DMS53 treated with DMSO at 0.1 percent for 48 hours (cell line): ENCODE data around the gene VAT1L.

ENCODE experiments used
- DNase-seq: peaks from one replicate; lab custom pipeline; 2025; ENCODE audit not compliant: unreplicated experiment; lab: John Stamatoyannopoulos, UW

Gene VAT1L

DNA sequence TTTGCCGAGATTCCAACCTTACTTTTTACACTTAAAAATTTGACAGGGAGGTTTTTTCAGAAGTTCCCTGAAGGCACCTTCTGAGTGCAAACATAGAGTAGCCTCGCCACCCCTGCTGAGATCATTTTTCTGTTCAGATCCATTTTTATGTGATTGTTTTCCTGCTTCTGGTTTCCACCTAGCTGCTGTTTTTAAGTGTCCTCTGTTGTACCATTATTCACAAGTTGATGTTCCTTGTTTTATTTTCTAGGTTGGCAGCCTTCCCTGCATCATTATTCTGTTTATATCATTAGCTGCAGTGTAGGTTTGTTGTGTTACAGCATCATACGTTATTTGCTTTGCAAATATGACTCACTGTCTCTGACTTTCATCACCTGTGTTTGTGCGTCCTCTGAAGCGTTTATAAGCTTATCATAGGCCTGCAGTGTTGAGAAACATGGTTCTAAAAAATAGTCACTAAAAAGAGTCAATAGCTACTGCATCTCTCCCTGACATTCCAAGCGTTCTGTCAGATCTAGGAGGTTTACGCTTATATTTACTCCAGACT is 117.1 kb downstream of the VAT1L start:
- DNase-seq = peak; percentile 3

DNA sequence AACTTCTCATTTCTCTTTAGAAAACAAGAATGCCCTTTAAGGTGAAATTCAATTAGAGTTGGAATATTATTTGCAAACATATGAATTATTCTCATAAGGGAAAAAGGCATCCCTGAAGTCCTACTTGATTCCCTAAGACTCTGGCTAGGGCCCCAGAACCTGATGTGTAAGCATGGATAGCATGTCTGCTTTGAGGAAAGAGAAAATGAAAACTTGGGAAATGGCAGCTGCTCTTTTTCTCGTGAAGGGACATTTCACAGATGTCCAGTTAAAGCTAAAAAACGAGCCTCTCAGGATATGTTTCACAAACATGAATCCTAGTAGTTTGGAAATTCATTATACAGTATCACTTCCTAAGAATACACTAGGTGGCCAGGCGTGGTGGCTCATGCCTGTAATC is 121.7 kb downstream of the VAT1L start:
- no peak for DNase-seq

DNA sequence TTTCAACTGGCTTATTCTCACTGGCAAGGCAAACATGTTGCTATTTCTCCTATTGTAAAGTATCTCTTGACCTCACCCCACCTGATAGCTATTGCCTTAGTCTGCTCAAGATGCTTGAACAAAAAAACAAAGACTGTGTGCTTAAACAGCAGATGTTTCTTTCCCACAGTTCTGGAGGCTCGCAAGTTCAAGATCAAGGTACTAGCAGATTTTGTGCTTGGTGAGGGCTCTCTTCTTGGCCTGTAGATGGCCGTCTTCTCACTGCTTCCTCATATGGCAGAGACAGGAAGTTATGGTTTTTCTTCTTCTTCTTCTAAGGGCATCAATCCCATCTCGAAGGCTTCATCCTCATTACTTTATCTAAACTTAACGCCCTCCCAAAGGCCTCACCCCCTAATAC is 124.3 kb downstream of the VAT1L start:
- DNase-seq = no peak

DNA sequence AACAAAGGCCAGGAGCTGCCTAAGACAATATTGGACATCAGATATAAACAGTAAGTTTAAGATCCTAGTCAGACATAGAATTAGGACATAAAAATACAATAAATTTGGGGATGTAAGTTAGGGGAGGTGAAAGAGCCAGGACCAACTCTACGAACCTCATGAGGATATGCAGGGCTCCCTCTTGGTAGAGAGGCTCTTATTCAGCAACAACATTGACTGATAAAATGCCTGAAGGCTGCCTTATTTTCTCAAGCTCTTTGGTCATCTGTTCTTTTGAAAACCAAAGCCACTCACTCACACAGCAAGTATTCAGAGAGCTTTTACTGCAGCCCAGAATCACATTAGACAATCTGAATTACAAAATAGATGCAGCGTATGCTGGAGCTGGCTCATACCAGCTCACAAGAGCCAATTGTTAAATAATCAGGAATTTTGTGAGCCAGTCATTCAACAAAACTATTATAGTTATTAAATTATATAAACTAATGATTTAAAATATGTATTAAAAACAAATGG is 125.4 kb downstream of the VAT1L start:
- no peak for DNase-seq

DNA sequence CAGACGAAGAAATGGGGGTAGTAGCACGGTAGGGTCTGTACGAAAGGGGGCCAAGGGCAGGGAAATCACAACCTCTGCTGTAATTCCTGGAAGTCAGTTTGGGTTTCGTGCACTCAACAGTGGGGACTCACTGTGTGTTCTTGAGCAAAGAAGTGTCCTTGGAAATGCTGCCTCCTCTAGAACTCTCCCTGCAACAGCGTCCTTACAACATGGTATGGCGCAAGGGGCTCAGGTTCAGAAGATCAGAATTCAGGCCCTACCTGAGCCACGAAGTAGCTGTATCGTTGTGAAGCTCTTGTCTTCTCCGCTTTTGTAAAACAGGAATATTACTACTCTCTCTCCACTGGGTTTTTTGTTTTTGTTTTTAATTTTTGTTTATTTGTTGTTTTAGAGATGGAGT is 127.7 kb downstream of the VAT1L start:
- no peak for DNase-seq

DNA sequence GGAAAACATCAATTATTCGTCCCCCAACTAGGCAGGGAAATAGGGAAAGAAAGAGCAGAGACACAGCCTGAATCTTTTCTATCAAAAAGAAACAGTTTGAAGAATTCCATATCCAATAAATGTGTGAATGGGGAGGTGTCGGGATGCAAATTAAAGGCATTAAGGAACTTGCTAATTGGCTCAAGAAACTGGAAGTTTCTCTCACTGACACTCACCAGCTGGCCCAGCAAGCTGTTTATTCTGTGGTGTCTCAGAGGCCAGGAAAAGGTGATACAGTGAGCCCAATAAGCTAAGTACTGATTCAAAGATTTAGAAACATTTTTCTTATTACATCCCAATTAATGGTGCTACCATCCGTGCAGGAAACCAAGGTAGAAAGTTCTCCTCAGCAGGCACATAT is 129.6 kb downstream of the VAT1L start:
- no peak for DNase-seq

DNA sequence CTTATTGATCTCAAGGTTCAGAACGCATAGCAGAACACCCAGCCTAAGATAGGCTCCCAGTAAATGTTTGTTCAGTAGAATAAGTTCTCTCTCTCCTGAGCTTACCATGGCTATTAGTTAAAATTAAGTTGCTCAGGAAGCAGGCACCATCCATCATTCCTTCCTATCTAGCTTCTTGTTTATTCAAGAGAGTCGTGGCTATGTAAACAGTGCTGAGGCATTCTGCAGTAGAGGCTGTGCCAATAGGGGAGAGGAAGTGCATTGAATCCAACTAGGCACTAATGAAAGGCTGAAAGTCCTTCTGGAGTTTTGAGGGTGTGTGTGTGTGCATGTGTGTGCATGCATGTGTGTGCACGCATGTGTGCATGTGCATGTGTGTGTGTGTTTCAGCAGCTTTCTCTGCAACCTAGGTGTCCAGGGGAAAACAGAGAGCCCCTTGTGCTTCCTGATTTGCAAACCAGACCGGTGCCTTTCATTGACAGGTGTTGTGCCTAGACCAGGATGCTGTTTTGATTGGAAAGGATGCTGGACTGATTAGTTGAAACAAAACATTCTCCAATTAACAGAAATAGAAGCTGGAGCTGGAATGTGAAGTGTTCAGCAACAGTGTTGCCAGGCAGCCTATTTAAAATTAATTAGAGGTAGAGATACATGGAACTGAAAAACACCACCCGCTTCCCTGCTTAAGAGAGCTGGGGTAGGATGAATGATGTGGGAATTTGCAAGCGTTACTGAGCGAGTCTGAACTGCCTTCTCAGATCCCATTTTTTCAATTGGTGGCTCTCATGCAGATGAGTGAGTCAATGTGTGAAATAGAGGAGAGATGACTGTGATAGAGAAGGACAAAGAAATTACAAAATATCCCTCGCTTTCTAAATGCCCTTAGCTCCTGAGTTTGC is 130.7 kb downstream of the VAT1L start:
- no peak for DNase-seq

DNA sequence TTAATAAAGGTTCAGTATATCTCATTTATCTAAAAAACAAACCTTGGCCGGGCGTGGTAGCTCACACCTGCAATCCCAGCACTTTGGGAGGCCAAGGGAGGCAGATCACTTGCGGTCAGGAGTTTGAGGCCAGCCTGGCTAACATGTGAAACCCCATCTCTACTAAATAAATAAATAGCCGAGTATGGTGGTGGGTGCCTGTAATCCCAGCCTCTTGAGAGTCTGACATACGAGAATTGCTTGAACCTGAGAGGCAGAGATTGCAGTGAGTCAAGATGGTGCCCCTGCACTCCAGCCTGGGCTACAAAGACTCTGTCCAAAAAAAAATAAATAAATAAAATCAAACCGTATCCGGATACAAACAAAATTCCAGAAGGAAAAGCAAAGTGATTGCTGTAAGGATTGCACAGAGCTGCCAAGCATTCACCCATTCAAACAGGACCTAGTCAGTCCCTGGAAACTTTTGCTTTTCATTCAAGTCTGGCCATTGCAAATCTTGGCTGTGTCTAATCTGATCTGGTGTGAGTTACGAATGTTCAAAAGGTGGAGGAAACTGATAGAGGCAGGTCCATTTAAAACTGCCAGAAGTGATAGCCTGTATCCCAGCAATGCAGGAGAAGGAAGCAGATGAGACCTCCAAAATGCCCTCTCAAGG is 131.5 kb downstream of the VAT1L start:
- no peak for DNase-seq

DNA sequence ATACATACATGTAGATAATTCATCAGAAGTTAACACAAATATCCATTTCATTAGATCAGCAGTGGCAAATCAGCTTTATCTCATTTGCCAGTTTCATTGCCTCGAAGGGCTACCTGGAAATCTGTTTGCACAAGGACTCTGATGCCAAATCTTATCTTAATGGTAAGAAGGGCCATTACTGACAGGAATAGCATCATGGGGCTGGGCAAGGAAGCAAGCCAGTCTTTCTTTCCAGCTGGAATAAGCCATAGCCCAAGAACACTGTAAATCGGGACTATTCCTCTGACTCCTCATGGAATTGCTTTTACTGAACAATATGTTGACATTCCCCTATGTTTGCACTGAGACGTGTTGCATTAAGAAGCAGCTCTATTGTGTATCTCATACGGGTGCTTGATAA is 132.6 kb downstream of the VAT1L start:
- DNase-seq = no peak

DNA sequence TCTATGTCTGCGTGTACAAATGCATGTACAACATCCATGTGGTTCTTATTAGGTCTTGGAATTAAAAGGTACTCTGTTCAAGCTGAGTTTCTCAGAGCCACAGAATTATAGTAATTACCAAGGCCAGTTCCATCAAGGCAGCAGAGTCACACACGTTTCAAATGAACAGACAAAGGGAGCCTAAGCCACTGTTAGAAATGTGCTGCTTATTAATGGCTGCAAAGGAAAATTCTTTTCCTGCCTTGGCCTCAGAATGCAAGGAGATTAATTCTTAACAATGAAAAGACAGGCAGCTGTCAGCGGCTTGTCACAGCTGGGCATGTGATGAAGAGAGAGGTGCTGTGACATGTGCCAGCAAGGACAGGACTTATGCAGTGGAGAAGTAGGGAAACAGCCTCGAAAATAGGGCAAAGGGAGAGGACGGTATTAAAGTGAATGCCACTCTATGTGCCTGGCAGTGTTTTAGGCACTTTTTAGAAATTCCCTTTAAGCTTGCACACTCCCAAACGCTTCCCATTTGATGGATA is 133.9 kb downstream of the VAT1L start:
- no peak for DNase-seq

DNA sequence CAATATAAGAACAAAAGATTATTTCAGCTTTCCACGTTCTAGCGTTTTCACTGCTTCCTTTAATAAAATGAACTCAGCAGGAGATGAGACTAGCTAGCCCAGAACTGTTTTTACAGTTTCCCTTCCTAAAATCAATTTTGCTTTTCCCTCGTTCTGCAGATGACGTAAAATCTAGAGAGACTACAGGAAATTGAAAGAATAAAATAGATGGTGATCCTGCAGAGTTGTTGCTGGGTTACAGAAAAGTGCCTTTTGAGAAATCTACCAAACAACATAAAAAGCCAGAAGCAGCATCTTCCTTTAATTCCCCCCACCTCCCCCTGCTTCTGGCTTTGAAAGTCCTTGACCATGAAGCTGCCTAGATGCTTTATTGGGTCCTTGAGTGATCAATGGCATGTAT is 137.2 kb downstream of the VAT1L start:
- no peak for DNase-seq

DNA sequence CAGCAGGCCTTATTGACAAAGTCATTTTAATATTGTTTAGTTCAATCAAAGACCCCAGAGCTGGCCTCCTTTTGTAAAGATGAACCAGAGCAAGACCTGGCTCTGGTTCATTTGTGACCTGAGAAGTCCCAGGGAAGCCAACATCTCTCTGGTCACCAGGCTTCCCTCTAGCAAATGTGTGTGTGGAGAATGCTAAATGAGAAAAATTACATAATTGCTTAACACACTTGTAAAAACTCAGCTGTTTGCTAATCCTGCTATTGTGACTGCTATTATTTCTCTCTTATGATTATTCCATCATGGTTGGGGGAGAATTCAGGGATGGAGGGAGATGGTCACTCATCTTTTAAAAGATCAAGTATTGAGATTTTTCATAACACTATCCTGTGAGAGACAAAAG is 139.7 kb downstream of the VAT1L start:
- DNase-seq = no peak

DNA sequence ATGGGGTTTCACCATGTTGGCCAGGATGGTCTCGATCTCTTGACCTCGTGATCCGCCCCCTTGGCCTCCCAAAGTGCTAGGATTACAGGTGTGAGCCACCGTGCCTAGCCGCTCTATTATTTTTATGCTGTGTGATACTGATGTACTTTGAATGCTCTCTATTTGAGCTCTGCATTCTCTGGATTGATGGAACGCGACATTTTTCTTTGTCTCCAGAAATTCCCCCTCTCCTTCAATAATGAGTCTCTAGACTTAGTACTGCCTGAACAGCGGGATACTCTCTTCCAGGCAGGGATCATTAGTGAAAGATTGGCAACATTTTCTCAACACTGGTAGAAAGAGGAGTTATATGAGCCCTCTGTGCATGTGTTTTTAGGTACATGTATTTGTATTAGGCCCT is 140.6 kb downstream of the VAT1L start:
- DNase-seq = no peak

DNA sequence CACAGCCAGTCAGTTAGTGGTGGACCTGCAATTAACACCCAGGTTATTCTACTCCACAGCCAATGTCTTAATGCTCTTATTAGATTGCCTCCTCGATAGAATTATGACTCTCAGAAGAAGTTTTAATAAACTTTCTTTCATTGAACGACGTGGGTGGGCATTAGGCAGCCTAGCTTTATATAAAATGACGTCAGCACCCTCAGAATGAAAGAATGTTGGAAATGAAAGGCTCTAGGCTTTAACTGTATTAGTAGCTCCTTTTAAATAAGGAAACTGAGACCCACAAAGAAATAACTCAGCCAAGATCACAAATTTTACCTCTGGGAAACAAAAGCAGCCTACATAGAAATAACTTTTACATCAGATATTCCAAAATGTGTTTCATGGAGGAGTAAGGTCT is 142.7 kb downstream of the VAT1L start:
- no peak for DNase-seq

DNA sequence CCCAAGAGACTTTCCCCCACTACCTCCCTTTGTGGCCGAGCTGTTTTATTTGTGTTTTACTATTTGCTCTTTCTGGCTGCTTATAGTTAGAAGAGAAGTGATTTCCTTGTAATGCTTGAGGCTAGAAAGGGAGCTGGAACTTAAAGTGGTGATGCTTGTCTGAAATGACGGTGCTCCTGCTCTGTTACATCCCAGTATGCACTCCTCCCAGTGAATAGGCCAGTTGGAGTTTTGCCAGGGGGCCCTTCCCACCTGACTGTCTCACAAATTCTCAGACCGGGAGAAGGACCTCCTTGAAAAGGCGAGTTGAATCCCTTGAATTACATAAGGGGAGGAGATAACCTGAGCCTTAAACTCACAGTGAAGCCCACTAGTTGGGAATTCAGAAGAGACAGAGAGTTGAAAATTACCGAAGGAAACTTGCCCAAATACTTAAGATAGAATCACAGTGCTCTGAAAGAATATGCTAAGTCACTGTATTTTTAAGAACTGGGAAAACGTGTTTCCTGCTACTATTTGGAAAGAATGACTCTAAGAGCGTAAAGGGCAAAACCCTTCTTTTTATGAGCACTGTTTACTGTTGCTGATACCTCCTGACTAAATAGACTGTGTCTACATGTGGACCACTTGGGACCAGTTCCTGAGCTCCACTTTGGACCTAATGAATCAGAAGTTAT is 149.2 kb downstream of the VAT1L start:
- no peak for DNase-seq

DNA sequence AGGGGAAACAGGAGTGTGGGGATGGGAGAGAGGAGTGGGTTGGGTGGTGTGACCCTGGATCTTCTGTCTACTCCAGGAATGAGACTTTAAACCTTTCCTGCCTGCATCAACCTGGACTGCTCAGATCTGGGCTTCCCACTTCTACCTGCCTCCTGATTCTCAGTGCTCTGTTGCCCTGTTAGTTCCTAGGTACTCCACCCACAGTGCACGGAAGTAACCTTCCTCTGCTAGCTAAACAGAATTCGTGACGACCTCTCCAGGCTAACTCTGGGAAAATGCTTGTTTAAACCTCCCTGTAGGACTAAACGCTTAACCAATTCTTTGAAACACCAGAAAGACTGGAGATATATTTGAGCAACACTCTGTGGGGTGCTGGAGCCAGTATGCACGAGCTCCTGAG is 150.5 kb downstream of the VAT1L start:
- no peak for DNase-seq

DNA sequence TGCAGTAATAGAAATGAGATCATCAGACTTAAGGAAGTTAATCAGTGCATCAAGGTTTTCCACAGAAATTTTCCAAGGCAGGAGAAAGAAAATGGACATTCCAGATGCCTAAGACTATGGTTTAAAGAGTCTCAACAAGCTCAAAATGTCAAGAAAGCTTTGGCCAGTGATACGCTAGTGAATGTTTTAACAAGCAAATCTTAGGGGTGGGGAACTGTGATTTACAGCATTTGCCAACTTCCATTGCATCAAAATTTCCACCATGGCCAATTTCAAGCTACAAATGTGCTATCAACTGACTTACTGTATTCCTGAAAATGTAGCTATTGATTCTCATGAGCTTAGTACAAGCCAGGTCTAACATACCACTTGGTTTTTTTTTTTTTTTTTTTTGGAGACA is 151.6 kb downstream of the VAT1L start:
- DNase-seq = no peak

DNA sequence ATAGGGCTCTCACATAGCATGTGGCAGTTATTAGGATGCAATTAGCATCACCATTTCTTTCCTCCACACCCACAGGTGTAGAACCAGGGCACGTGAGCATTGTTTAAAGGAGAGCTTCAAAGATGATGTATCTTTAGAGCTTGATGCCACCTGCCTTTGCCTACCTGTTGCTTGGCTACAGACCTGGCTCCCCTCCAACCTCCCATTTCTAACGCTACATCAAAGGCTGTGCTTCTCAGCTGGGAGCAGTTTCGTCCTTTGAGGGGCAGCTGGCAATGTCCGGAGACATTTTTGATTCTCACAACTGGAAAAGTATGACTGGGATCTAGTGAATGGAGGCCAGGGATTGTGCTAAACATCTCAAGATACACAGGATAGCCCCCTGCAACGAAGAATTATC is 155.4 kb downstream of the VAT1L start:
- DNase-seq = no peak

DNA sequence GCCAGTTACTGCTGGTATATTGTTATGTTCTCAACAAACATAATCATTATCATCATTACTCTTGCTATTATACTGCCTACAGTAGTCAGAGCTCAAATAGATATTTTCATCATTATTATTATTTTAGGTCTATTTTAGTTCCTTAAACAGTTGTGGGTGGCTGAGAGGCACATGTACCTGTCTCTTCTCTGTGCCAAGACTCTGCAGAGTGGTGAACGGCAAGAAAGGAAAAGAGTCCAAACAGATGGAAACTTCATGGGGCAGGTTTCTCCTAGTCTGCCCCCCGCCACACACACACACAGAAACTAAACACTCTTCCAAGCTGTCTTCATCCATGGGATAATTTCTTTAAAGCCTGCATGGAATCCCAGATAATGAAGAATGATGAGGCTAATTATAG is 156.3 kb downstream of the VAT1L start:
- DNase-seq = no peak

DNA sequence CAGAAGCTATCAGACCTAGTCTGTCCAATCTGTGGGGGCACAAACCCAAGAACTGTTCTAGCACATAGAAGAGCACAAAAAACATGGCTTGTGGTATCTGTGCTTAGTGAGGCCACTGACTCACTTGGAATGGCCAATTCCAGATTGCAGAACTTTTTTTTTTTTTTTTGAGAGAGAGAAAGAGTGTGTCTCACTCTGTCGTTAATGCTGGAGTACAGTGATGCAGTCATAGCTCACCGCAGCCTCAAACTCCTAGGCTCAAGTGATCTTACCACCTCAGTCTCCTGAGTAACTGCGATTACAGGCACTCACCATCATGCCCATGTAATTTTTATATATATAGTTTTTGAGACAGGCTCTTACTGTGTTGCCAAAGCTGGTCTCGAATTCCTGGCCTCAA is 156.8 kb downstream of the VAT1L start:
- no peak for DNase-seq

DNA sequence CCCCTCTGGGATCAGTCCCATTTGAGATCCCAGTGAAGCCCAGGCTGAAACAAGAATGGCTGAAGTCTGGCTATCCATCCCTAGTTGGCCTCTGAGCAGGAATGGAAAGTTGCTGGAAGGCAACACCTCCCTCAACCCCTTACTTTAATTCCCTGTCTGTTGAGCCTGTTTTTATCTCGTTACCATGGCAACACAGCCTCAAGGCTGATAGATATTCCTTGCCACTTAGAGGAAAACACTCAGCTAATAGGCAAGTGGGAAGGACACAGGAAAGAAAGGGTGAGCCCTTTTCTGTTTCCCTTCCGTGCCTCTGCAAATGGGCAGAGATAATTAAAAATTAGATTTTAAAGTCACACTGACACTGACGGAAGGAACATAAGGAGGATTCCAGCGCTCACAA is 158.5 kb downstream of the VAT1L start:
- DNase-seq = no peak
